Measurements from ENCODE around the gene NFE2L1. TPM values are rescaled to one million over a fixed set of nuclear protein-coding genes. Genes with fewer than 3 reads are reported as not detected.

The NFE2L1 gene
- total and polyA plus RNA-seq, 2 of the 8 experiments (the other 6 are each of a cell fraction or from before 2014, with no cell fraction given) = 140 to 143 TPM

DNA sequence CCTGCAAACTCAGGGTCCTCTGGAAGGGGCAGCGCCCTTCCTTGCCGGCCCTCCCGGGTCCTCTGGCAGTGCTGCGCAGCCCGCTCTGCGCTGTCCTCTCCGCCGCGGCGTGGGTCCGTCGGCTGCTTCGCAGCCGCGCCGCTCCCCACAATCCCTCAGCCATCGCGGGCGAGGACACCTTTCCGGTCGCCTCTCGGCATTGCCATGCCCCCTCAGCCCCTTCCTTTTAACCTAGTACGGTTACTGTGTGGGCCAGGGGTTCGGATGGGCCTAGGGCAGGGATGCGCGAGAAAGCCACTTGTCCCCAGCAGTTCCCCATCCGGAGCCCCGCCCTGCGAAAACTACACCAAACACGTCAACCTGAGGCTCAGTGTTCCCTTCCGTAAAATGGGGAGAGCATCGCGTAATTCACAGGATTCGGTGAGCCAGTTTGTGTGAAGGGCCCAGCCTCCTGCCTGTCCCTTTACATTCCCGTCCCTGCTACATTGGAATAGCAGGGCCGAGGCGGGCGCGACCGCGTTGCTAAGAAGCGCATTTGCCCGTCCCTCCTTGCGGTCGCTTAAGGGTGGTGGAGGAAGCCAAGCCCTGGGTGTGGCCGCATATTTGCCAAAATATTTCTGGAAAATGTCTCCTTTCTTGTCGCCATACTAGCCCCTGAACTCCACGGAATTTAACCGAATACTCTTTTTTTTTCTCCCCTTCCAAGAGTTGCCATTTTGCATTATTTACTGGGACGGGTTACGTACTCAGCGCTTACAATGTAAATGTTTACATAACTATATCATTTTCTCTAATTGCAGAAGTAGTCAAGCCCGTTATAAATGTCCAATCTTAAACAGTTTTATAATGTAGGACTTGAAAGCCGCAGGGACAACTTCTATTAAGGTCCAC lies 23.8 kb upstream of the NFE2L1 start (continued):
- TF ChIP-seq, protein P1, sequence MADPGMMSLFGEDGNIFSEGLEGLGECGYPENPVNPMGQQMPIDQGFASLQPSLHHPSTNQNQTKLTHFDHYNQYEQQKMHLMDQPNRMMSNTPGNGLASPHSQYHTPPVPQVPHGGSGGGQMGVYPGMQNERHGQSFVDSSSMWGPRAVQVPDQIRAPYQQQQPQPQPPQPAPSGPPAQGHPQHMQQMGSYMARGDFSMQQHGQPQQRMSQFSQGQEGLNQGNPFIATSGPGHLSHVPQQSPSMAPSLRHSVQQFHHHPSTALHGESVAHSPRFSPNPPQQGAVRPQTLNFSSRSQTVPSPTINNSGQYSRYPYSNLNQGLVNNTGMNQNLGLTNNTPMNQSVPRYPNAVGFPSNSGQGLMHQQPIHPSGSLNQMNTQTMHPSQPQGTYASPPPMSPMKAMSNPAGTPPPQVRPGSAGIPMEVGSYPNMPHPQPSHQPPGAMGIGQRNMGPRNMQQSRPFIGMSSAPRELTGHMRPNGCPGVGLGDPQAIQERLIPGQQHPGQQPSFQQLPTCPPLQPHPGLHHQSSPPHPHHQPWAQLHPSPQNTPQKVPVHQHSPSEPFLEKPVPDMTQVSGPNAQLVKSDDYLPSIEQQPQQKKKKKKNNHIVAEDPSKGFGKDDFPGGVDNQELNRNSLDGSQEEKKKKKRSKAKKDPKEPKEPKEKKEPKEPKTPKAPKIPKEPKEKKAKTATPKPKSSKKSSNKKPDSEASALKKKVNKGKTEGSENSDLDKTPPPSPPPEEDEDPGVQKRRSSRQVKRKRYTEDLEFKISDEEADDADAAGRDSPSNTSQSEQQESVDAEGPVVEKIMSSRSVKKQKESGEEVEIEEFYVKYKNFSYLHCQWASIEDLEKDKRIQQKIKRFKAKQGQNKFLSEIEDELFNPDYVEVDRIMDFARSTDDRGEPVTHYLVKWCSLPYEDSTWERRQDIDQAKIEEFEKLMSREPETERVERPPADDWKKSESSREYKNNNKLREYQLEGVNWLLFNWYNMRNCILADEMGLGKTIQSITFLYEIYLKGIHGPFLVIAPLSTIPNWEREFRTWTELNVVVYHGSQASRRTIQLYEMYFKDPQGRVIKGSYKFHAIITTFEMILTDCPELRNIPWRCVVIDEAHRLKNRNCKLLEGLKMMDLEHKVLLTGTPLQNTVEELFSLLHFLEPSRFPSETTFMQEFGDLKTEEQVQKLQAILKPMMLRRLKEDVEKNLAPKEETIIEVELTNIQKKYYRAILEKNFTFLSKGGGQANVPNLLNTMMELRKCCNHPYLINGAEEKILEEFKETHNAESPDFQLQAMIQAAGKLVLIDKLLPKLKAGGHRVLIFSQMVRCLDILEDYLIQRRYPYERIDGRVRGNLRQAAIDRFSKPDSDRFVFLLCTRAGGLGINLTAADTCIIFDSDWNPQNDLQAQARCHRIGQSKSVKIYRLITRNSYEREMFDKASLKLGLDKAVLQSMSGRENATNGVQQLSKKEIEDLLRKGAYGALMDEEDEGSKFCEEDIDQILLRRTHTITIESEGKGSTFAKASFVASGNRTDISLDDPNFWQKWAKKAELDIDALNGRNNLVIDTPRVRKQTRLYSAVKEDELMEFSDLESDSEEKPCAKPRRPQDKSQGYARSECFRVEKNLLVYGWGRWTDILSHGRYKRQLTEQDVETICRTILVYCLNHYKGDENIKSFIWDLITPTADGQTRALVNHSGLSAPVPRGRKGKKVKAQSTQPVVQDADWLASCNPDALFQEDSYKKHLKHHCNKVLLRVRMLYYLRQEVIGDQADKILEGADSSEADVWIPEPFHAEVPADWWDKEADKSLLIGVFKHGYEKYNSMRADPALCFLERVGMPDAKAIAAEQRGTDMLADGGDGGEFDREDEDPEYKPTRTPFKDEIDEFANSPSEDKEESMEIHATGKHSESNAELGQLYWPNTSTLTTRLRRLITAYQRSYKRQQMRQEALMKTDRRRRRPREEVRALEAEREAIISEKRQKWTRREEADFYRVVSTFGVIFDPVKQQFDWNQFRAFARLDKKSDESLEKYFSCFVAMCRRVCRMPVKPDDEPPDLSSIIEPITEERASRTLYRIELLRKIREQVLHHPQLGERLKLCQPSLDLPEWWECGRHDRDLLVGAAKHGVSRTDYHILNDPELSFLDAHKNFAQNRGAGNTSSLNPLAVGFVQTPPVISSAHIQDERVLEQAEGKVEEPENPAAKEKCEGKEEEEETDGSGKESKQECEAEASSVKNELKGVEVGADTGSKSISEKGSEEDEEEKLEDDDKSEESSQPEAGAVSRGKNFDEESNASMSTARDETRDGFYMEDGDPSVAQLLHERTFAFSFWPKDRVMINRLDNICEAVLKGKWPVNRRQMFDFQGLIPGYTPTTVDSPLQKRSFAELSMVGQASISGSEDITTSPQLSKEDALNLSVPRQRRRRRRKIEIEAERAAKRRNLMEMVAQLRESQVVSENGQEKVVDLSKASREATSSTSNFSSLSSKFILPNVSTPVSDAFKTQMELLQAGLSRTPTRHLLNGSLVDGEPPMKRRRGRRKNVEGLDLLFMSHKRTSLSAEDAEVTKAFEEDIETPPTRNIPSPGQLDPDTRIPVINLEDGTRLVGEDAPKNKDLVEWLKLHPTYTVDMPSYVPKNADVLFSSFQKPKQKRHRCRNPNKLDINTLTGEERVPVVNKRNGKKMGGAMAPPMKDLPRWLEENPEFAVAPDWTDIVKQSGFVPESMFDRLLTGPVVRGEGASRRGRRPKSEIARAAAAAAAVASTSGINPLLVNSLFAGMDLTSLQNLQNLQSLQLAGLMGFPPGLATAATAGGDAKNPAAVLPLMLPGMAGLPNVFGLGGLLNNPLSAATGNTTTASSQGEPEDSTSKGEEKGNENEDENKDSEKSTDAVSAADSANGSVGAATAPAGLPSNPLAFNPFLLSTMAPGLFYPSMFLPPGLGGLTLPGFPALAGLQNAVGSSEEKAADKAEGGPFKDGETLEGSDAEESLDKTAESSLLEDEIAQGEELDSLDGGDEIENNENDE (IDR thresholded peaks at IDR 0.05; ENCODE audit: insufficient replicate concordance, low read length) = no peak
- TF ChIP-seq JUN (IDR thresholded peaks at IDR 0.05; ENCODE audit: low read depth, low read length) = no peak
- TF ChIP-seq, protein P2, sequence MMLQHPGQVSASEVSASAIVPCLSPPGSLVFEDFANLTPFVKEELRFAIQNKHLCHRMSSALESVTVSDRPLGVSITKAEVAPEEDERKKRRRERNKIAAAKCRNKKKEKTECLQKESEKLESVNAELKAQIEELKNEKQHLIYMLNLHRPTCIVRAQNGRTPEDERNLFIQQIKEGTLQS (IDR thresholded peaks at IDR 0.05; ENCODE audit: insufficient read depth, low read depth, low read length) = no peak
- 0 out of 2 replicates have a peak, but pooled peaks have one; percentile 13 for TF ChIP-seq RBBP5 (IDR thresholded peaks at IDR 0.05; ENCODE audit: borderline replicate concordance, low read depth, low read length)

Data from H1 (cell line).